Fibroblast of skin of abdomen (primary cell): ENCODE results near the gene GRPEL1.

ENCODE experiments used
- DNase-seq: peaks from one replicate; pipeline ENCODE4 v3.0.0-alpha.2; 2013

Gene GRPEL1

DNA sequence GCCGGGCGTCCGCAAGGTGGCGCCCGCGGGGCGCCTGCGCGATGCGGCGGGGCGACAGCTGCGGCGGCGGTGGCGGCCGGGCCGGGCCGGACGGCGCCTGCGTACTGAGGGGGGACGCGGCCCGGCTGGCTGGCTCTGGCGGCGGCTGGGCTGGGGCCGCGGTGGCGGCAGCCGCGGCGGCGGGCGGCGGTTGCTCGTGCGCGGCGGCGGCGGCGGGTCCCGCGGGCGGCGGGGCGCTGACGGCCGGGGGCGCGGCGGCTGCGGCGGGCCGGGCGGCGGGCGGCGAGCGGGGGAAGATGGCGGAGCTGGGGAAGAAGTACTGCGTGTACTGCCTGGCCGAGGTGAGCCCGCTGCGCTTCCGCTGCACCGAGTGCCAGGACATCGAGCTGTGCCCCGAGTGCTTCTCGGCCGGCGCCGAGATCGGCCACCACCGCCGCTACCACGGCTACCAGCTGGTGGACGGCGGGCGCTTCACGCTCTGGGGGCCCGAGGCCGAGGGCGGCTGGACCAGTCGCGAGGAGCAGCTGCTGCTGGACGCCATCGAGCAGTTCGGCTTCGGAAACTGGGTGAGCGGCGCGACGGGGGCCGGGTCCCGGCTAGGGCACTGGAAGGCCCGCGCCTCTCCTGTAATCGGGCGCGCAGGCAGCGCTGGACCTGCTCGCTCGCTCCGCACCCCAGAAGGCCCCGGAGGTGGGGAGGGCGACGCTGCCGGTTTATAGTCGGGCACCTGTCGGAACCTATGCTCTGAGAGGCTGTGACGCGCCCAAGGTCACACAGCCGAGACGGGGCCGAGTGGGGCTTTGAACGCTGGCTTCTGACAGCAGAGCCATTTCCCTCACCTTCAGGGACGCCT is 24.4 kb downstream of the GRPEL1 start, which contains the start of gene TADA2B:
Gene TADA2B (plus strand): TSS at position 89 of the 853 bp plus-strand sequence. CDS start 208 bp downstream, at position 297.
- DNase-seq: peak; percentile 31

DNA sequence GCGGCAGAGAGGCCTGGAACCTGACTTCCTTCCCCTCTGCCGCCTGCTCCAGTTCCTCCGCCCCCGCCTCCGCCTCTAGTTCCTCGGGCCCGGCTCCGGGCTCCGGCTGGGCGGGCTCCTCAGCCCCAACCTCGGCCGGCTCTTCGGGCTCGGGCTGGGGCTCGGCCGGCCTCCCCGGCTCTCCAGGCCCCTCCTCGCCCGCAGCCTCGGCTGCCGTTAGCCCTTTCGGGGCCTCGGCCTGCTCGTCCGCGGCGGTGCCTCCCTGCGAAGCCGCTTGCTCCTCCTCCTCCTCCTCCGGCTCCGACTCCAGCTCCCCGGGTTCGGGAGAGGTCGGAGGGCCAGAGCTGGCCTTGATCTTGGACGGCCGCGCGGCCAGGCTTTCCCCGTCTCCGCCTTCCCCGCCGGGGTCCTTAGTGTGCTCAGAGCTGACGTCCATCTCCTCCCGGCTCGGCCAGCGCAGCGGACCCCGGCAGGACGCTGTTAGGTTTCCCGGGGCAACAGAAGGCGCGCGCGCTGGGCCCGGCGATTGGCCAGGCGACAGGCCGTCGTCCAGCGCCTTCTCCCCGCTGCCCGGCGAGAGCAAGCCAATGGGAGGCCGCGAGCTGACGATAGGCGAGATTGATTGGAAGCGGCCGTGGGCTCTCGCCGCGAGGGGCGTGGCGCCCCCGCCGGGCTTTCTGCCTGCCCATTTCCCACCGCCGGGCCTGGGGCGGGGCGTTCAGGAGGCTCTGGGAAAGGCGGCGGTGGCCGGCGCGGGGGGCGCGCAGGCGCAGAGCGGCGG is 25.2 kb downstream of the GRPEL1 start:
- peak; percentile 98 for DNase-seq

DNA sequence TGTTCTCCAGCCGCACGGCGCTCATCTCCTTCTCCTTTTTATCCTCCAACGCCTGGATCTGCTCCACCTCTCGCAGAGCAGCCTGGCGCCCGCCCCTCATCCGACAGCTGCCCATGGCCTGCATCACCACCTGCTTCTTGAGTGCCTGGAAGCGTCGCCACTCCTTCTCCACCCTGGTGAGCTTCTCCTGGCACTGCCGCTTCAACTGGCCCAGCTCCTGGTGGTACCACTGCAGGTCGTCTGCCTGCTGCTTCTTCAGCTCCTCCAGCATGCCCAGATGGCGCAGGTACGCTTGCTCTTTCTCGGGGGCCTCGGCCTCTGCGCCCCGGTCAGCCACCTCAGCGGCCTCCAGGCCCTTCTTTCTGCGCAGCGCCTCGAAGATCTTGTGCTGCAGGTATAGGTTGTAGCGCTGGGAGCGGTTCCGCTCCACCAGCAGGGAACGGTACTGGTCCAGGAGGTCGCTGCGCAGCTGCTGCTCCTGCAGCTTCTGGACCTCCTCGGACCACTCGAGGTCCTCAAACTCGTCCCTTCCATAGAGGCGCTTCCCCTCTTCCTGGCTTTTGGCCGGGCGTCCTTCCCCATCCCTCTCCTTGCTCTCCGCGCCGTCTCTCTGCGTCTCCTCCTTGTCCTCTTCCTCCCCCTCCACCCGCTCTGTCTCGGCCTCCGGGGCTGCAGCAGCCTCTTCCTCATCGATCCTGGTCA is 25.9 kb downstream of the GRPEL1 start:
- DNase-seq: no peak

DNA sequence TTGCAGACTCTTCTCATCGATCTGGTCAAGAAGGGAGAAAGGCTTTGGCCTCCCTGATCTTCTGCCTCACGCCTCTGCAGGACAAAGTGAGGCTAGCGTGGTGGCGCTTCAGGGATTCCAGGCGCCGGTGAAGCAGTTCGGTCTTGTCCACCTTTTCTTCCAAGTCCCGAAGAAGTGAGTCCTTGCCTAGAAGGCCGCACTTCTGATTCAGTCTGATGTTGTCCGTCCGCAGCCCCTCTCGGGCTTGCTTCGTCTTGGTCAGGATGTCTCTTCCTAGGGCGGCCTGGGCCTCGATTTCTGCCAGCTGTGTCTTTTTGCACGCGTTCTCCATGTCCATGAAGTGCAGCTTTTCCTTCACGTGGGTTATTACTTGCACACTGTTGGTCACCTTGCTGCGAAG is 26.6 kb downstream of the GRPEL1 start:
- no peak for DNase-seq

DNA sequence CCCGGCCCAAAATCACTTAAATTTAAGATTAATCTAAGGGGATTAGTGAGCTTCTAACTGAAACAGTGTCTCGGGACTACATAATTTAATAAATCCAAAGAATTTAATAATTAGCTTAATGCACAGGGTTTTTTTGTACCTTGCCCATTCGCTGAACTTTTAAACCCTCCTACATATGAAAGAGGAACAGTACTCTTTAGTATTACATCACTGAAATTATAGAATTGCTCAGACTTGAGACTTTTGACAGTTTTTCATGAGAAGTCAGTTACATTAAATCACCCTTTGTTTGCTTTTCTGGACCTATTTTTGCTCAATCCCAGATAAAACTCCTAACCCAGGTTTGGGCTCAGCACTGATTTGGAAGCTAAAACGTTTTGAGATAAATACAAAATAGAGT is 27.1 kb downstream of the GRPEL1 start:
- DNase-seq: no peak

DNA sequence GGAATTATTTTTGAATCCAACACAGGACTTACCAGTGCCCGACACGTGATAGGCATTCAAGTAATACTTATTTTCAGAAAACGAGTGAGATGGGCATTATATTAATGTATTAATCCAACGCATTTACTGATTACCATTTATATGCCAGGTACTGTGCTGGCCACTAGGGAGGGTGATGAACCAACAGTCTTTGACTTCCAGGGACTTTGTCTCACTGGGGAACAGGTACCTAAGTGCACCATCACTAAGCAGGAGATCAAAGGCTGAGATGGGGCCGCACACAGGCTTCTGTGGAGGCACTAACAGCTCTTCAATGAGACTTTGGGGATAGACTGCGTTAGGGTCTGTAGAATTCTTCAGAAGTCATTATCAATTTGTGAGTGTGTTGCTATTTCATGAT is 30.4 kb downstream of the GRPEL1 start:
- DNase-seq: no peak

DNA sequence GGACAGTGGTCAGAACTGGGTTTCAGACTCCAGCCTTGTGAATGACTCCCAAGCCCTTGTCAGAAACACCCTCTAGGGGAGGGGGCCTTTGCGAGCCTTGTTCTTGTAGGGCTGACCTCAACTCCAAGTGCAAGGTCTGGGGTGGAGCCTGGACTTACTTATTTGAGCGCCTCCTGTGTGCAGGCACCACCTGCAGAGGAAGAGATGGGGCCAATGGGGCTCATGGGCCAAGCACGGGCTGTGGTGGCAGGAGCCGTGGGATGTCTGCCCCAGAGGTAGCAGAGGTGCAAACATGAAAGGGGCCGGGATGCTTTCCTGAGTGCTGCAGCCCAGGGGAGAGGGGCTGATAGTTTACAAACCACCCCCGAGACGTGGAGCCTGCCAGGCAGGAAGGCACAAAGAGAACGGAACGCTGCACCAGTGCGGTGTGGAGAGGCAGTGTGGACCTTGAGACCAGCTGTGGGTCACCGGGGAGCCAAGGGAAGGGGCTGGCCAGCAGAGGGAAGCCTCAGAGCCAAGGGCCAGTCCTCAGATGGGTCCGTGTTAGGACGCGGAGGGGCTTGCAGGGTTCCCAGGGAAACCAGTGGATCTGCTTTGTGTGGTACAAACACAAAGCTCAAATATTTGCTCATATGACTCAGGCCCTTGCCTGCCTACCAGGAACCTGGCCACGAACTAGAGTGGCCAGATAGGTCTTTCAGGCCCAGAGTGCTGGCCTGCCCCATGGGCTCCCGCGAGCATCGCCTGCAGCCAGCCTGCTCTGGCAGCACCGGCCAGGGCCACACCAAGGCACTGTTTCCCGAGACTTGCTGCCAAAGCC is 33.4 kb downstream of the GRPEL1 start:
- DNase-seq: peak; percentile 43

DNA sequence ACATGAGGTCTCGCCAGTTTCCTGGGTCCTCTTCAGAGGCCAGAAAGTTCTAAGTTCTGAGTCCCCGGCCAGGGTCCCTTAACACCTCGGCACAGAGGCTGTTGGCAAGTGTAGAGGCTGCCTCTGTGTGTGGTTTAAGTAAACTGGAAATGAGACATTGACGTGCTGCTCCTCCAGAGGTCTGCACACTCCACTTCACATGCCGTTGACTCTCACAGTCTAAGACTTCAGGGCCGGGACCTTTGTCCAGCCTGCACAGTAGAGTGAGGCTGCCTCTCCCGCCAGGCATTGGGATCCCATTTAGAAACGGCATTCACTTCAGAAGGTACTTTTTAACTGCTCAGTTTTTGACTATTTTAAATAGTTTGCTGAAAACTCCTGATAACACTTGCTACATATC is 35.3 kb downstream of the GRPEL1 start:
- no peak for DNase-seq

DNA sequence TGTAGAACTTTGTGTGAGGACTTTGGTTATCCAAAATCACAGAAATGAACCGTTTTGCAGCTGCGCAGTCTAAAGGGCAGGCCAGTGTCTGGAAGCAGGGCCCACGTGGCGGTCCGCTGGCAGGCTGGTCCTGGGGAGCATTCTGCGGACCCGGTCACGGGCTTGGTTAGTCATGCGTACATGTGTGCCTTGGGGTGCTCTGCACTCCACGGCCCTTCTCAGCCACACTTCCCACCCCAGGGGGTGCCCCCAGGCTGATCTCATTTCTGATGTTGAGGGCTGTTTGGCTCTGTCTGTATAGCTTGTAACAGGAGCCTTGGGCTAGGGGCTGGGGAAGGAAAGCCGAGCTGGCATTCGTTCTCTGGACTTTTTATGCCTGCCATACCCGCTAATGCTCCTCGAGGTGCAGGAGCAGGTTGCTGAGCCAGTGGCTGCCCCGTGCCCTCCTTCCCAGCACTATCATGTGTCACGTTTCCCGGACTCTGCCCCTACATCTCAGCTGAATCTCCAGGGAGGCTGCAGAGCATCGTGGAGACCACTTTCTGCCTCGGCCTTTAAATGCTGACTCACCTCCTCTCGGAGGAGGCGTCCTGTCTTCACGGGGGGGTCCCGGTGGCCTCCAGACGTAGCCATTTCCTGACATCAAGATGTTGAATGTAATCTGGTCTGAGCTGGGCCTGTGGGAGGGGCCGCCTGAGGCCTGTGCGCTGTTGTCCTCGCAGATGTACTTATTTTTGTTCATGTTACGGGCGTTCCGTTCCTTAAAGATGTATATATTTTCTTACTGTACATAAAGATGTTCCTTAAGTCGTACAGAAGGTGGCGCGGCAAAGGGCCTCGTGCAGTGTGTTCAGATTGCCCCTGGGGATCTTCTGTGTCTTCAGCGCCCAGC is 36.1 kb downstream of the GRPEL1 start:
- DNase-seq: no peak

DNA sequence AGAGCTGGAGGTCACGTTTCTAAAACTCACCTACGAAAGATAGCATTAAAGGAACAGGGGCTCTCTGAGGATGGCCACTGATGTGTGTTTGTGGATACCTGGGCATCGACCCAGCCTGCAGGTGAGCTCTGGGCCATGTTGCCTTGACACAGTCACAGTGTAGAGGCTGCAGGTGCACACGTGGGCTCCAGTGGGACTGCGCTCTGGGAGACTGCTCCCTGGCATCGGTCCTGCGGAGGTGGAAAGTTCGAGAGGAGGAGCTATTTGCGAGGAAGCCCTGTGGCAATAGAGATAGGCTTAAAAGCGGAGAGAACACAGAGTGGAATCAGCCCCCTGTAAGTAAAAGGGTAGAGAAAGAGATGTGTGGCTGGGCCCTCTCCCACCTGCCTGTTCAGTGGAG is 37.0 kb downstream of the GRPEL1 start:
- no peak for DNase-seq

DNA sequence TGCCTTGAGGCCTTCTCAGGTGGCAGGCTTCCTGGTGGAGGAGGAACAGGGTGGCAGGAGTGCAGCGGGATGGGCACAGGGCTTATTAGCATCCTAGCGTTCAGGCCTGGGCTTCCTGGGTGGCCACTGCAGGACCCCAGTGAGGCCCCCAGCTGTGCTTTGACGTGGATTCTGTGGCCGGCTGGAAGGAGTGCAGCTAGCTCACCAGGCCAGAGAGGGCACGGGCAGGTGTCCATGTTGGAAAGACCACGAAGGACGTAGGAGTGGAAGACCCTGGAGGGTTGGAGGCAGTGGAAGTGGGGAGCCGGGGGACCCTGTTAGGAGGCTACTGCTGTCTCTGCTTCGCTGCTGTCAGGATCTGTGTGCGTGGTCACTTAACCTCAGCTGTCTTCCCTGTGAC is 37.9 kb downstream of the GRPEL1 start:
- no peak for DNase-seq

DNA sequence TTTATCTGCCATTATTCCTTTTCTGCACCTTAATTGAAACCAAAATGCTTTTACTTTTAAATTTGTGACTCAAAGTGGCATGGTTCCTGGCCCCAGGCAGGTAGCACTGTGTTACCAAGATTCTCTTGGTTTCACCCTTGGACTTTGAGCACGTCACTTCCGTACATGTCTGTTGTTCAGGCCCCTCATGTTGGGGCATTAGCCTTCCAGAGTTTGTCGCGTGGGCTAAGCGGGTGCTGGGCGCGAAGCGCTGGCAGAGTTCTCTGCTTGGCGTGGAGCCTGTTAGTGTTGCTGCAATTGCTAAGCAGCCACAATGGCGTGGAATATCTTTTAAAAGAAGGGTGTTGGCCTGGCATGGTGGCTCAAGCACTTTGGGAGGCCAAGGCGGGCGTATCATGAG is 38.7 kb downstream of the GRPEL1 start:
- DNase-seq: no peak

DNA sequence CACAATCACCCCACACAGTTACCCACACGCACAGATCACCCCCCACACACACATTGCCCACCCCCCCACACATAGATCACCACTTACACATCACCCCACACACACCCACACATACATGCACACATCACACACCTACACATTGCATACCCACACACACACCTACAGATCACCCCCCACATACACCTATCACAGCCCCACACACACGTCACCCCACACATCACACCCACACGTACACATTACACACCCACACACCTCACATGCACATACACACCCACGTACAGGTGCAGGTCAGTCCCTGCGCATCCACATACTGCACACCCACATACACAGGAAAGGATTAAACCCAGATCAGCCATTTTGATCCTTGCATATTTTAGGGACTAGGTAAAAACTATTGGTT is 40.0 kb downstream of the GRPEL1 start:
- no peak for DNase-seq

DNA sequence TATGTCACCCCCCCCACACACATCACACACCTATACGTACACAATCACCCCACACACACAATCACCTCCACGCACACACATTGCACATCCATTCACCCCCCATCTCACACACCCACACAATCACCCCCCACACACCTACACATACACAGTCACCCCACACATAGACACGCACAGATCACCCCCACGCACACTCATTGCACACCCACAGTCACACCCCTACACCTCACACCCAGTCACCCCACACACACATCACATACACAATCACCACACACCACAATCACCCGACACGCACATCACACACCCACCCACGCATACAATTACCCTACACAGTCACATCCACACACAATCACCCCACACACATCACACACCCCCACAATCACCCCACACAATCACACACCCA is 40.6 kb downstream of the GRPEL1 start:
- DNase-seq: no peak

DNA sequence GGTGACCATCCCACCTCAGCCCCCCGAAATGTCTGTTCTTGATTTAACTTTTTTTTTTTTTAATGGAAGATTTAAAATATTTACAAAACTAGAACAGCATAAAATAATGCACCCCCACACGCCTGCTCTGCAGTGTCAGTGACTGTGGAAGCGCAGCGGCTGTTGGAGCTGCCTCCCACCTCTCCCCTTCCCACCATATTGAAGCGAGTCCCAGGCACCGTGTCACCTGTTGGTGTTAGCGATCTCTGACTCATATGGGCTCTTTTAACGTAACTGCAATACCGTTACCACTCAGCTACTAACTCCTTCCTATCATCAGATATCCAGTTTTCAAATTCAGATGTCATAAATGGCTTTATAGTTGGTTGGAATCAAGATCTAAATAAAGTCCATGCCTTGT is 41.8 kb downstream of the GRPEL1 start:
- no peak for DNase-seq

DNA sequence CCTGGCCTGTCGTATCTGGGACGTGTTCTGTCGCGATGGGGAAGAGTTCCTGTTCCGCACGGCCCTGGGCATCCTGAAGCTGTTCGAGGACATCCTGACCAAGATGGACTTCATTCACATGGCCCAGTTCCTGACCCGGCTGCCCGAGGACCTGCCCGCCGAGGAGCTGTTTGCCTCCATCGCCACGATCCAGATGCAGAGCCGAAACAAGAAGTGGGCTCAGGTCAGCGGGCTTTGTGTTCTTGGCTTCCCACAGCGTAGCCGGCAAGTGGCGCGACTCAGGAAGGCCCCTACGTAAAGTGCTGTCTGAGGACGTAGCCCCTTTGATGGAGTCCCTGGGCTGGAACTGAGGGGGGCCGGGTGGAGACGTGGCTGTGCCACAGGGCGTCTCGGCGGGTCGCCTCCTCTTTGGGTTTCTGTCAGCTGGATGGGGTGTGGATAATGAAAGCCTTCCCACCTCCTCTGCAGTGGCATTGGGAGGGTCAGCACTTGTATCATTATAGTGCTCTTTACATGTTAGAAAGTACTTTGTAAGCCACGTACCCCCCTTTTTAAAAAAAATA is 42.7 kb downstream of the GRPEL1 start:
- DNase-seq: no peak

DNA sequence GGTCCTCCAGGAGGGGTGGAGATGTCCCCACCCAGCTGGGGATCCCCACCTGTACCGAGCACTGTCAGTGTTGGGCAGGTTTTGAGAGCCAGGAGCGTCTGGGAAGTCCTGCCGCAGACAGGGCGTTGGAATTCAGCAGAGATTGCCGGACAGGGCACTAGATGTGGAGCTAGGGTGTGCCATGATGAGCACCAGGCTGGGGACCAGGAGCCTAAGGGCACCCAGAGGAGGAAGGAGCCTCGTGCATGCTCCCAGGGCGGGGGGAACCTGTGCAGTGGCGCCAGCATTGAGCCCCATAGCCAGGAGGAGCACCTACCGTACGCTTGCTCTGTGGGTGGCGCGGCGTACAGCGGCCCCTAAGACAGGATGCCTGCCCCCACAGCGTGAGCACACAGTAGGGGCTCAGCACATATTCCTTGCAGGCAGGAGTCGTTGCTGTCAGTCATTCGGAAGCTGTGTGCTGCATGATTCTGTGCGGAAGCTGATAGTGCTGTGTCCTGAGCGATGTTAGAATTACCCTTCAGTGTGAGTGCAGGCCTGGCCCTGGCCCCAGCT is 43.5 kb downstream of the GRPEL1 start:
- no peak for DNase-seq

DNA sequence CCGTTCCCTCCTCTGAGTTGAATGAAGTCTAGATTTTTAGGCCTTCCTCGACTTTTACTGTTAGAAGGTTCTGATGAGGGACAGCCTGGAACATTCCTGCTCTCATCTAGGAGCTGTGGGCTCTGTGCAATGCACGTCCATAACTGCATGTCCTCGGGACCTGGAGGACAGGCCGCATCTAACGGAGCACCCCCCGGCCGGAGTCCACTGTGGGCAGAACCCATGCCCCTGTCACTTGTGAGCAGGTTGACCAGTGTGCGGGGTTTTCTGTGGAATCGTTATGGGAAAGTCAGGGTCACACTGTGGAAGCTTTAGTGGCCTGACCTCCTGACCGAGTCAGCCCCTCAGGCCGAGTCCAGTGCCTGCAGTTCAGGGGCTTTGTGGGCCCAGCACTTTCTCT is 44.0 kb downstream of the GRPEL1 start:
- DNase-seq: no peak

DNA sequence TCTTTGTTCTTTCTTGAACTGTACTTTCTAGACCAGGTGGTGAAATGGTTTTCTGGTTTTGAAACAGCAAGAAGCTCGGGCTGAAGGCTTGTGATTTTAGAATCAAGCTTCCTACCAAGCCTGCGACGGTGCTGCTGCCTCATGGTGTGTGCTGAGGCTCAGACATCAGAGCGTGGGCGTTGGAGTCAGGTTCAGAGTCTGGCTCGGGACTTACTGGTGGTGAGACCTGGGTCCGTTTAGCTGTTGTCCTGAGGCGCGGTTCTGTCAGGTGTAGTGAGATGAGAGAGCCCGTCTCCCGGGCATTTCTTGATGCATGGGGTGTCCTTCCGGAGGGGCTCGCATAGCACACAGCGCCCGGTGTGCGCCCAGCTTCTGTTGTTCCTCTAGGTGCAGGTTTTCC is 44.4 kb downstream of the GRPEL1 start:
- no peak for DNase-seq

DNA sequence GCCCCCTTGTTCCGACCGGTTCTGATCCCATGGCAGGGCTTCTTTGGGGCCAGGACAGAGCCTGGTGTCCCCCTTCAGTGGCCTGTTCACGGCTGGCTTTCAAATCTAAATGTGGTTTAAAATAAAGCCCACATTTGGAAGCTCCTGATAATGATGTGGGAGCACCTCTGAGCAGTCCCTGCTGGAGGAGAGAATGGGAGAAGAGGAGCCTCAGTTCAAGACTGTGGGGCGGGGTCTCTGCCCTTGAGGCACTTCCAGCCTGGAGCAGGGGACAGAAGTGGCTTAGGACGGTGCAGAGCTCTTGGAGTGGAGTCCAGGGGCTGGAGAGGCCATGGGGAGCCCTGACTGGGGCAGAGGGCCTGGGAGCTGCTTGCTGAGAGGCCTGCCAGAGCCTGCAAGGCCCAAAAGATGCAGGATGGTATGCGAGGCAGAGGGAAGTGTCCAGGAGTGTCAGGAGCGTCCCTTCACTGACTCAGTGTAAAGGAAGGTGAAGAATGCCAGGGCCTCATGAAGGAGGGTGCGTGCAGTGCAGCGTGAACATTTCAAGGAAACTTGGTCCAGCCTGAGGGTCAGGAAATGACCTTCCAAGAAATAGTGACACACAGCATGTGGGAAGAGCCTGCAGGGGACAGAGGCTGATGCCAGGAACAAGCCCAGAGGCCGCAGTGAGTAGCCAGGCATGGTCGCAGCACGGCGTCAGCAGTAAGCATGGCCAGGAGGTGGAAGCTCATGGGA is 45.8 kb downstream of the GRPEL1 start:
- DNase-seq: peak; percentile 61
